Psoas muscle (tissue), 8 donors: ENCODE data around the gene FAM222A. TPM values are rescaled to one million over a fixed set of nuclear protein-coding genes. Genes with fewer than 3 reads are reported as not detected.
A peak's percentile ranks its signal among the peaks of the same experiment; 100 is the strongest.
"Not testable (repeated sequence)": the region's sequence is repeated elsewhere in the genome, so short reads cannot be mapped to it uniquely, and the experiment has no call there.

Source experiments
- ATAC-seq, 4 donors: fragments of 200-7000 bp; cut with Tn5 transposase; one replicate each; pipeline ENCODE4 v1.9.1; 2020; ENCODE audit warnings: moderate library complexity in 3 of 4, mild to moderate bottlenecking in 2 of 4
- DNase-seq, 2 donors: peaks; one replicate each; pipeline ENCODE4 v3.0.0-alpha.2; 2020
- H3K27ac ChIP-seq: fragments of 200-600 bp; one replicate; pipeline ENCODE4 v1.8.0; 2022
- H3K27me3 ChIP-seq, 3 donors: fragments of 200-600 bp in 1 of 3; one replicate each; pipeline versions ENCODE4 v1.6.1 to v1.8.0; 2013 to 2022; ENCODE audit warnings: low read length in 2 of 3, mild to moderate bottlenecking in 2 of 3, moderate library complexity in 1 of 3; ENCODE audit not compliant: insufficient read depth in 3 of 3
- H3K36me3 ChIP-seq, 2 donors: fragments of 200-600 bp in 1 of 2; one replicate each; pipeline versions ENCODE4 v1.6.1 to v1.8.0; 2013 to 2022; ENCODE audit warnings: low read depth in 1 of 2, mild to moderate bottlenecking in 1 of 2, moderate library complexity in 1 of 2; ENCODE audit not compliant: insufficient read depth in 1 of 2
- H3K4me1 ChIP-seq: fragments of 200-600 bp; one replicate; pipeline ENCODE4 v1.8.0; 2022
- H3K4me3 ChIP-seq: fragments of 200-600 bp; one replicate; pipeline ENCODE4 v1.8.0; 2022; ENCODE audit warnings: mild to moderate bottlenecking
- H3K9me3 ChIP-seq: fragments of 200-600 bp; one replicate; pipeline ENCODE4 v1.8.0; 2022
- CTCF ChIP-seq: fragments of 200-600 bp; IDR thresholded peaks from one replicate; pipeline ENCODE4 v1.8.0; 2022; ENCODE audit warnings: antibody characterized with exemption
- WGBS, 3 donors: extraction: QIAGEN DNeasy Blood & Tissue Kit; methylation state at CpG; one replicate each; pipeline versions ENCODE4 v1.1.6 to v1.1.7; 2013; 5-methylcytosine and 5-hydroxymethylcytosine counted together
- intact Hi-C, 2 donors: fragments of 100-400 bp; cut with DNase I; formaldehyde crosslinking; loops; one replicate each; pipeline versions ENCODE4 v1.11.0 to v1.14.2; 2022
- polyA plus RNA-seq, 3 donors: library from polyadenylated mRNA; stranded (reverse); fragments of 200-250 nt; gene quantifications; one replicate each; pipeline ENCODE4 v1.2.3, GENCODE V29; 2013
- total RNA-seq, 4 donors: library from RNA; stranded (reverse); fragmentation: NEBNext Ultra II Directional in 2 of 4; extraction: Animal tissue kit (Norgen Biotek cat#: 25700) in 2 of 4; gene quantifications; one replicate each; pipeline versions ENCODE4 v1.2.1 to v1.2.4, GENCODE V29; 2021 to 2023
- donor health status: healthy with polysubstance abuse.
- donor health status: DM: no; HTN: no; CAD: no; lungs with moderate emphysema.
- donor health status: Bipolar disorder and iron deficiency.
- donor health status: healthy.
- donor health status: DM: yes; HTN: yes; CAD: no.
- donor health status: DM: no; HTN: no; CAD: no.
- donor health status: DM: no; HTN: no; CAD: no.
- donor health status: DM: yes; HTN: yes; CAD: no.

The FAM222A gene
- total and polyA plus RNA-seq, 7 donors: 0.59 to 15.8 (median 5.1) TPM

- no peaks in the 10 kb centered on the region for H3K27me3 ChIP-seq
- intact Hi-C loops: loop anchor here in 1 of 2 donors (5.0 kb wide), 1 partner anchor 52 kb away; no protein-coding TSS in a partner anchor
- no peak for TF ChIP-seq CTCF
- 86 to 94% (median 93%) methylated on average over 3 of the region's 3 CpGs for WGBS, 3 donors
- H3K9me3 ChIP-seq: no peaks in the 10 kb centered on the region
- DNase-seq (no peak), ATAC-seq (no peak)
- no peak overlapping the region for H3K27ac ChIP-seq
- H3K4me3 ChIP-seq: no peak overlapping the region
- H3K36me3 ChIP-seq: no peaks in the 10 kb centered on the region
- H3K4me1 ChIP-seq: no peaks in the 10 kb centered on the region
Observed at GRCh38 chr12:109689426-109689825, 24.2 kb upstream of the FAM222A start.

DNA sequence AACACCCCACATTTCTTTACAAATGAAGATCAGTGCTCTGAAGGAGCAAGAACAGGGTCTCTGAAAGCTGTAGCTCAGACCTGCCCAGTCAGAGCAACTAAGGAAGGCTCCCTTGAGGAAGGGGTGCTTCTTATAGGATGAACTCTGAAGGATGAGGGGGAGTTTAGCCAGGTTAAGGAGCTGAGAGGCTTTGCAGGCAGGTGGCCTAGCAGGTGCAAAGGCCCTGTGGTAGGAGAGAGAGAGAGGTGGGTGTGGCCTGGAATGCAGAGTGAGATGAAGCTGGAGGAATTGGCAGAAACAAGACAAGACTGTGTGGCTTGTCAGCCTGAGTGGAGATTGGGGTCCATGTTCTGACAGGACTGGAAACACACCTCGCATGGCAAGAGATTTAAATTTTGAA lies 20.5 kb upstream of the FAM222A start:
- ATAC-seq (no peak), DNase-seq (no peak)

DNA sequence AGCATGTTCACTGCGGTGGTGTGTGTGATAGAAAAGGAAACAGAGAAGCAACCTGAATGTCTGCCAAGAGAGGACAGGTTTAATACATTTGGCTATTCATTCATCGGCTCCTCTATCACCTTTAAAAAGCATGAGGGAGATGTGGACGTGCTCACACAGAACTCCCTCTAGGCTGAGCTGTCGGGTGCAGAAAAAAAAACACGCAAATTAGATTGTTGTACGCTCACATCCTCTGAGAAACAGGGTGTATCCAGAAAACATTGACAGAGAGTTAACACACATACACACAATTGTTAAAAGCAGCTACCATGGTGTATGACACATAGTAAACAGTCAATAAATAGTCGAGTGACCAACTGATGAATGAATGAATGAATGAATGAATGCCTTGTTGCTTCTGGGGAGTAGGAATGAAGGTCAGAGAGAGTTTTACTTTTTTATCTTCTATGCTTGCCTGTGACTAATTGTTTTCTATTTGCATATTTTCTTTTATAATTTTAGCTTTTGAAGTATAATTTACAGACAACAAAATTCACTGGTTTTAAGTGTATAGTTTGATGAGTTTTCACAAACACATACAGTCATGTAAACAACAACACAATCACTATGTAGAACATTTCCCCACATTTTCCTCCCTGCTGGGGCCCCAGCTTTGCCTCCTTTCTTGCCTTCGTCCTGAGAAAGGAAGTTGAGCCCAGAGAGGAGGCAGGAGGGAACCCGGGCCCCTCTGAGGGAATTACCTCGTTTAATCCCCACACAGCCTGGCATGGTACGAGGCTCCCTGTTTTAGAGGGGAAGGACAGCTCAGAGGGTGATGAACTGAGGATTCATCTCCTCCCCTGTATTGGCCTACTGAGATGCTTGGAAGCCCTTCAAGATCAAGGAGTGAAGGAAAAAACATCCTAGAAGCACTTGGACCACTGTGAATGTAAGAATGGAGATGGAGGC lies 19.7 kb upstream of the FAM222A start:
- 44 to 54% (median 45%) methylated on average over 11 of the region's 11 CpGs for WGBS, 3 donors
- TF ChIP-seq CTCF: no peak
- ATAC-seq (peak in 1 of 4 donors; percentile 13), DNase-seq (no peak)
- no peaks in the 10 kb centered on the region for H3K9me3 ChIP-seq
- H3K36me3 ChIP-seq: no peaks in the 10 kb centered on the region
- peaks cover 20% of the 10 kb centered on the region for H3K4me1 ChIP-seq
- H3K4me3 ChIP-seq: no peak overlapping the region
- intact Hi-C loops: no loop called here
- no peak overlapping the region for H3K27ac ChIP-seq
- no peaks in the 10 kb centered on the region for H3K27me3 ChIP-seq

More for the DNA sequence above, 20.5 kb upstream of the FAM222A start:
- Histone ChIP-seq H3K4me3 (no peak overlapping the region), H3K4me1 (peaks cover 20% of the 10 kb centered on the region), H3K9me3 (no peaks in the 10 kb centered on the region), H3K27ac (no peak overlapping the region), H3K27me3 (no peaks in the 10 kb centered on the region), H3K36me3 (no peaks in the 10 kb centered on the region)
- WGBS, 3 donors: 81 to 100% (median 91%) methylated on average over 1 of the region's 1 CpG
- intact Hi-C loops: no loop called here
- TF ChIP-seq CTCF: no peak

GRCh38 chr12:109694629-109695028 lies 19.0 kb upstream of the FAM222A start:
- H3K4me1 ChIP-seq: peaks cover 20% of the 10 kb centered on the region
- DNase-seq, ATAC-seq, H3K36me3 ChIP-seq, H3K4me3 ChIP-seq, H3K27me3 ChIP-seq, H3K27ac ChIP-seq, H3K9me3 ChIP-seq, intact Hi-C loops: not testable (repeated sequence)
- 77 to 87% (median 80%) methylated on average over 6 of the region's 6 CpGs for WGBS, 3 donors

DNA sequence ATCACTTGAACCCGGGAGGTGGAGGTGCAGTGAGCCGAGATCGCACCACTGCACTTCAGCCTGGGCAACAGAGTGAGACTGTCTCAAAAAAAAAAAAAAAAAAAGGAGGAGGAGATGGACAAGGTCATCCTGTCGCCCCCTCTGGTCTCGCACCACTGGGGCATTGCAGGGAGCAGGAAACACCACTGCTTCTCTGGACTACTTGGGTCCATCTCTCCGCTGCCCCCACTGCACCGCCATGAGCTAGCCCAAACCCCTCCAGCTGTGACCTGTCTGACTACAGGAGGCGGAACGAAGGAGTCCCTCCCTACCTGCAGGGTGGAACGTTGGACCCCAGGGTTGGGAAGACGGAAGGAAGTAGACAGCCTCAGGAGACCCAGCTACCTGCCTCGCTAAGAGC lies 18.2 kb upstream of the FAM222A start:
- Histone ChIP-seq H3K36me3 (no peaks in the 10 kb centered on the region), H3K9me3 (no peaks in the 10 kb centered on the region), H3K27ac (no peak overlapping the region), H3K4me1 (peaks cover 20% of the 10 kb centered on the region), H3K4me3 (no peak overlapping the region), H3K27me3 (no peaks in the 10 kb centered on the region)
- no peak for ATAC-seq
- no peak for TF ChIP-seq CTCF
- 69 to 76% (median 69%) methylated on average over 12 of the region's 12 CpGs for WGBS, 3 donors
- DNase-seq: no peak
- intact Hi-C loops: no loop called here
